ENCODE data around the gene RGS6. TPM values are rescaled to one million over a fixed set of nuclear protein-coding genes. Genes with fewer than 3 reads are reported as not detected.

RGS6 gene
- total RNA-seq, 1 donor from 2014 or later: not detected

DNA sequence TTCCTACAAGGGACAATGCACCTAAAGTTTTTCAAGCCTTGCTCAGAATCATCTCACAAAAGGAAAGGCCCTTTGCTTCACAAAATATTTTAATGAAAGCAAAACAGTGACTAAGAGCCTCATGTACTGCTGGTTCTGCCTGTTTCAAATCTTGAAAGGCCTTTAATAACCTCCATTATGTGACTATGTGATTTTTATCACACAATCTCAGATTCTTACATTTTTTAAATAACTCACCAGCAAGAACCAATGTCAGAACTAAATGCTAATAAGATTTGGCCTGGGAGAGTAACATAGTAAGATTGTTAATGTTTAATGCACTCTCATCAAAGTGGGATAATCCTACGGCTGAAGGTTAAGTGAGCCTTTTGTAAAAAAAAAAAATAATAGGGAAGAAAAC, 378.9 kb downstream of the RGS6 start:
- TF ChIP-seq, protein P1, sequence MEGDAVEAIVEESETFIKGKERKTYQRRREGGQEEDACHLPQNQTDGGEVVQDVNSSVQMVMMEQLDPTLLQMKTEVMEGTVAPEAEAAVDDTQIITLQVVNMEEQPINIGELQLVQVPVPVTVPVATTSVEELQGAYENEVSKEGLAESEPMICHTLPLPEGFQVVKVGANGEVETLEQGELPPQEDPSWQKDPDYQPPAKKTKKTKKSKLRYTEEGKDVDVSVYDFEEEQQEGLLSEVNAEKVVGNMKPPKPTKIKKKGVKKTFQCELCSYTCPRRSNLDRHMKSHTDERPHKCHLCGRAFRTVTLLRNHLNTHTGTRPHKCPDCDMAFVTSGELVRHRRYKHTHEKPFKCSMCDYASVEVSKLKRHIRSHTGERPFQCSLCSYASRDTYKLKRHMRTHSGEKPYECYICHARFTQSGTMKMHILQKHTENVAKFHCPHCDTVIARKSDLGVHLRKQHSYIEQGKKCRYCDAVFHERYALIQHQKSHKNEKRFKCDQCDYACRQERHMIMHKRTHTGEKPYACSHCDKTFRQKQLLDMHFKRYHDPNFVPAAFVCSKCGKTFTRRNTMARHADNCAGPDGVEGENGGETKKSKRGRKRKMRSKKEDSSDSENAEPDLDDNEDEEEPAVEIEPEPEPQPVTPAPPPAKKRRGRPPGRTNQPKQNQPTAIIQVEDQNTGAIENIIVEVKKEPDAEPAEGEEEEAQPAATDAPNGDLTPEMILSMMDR (IDR thresholded peaks at IDR 0.05; ENCODE audit: insufficient read depth, low read length, poor library complexity, severe bottlenecking): no peak
- Histone ChIP-seq H3K27me3 (ENCODE audit: control insufficient read depth, insufficient read depth, low read length) (no peaks in the 10 kb centered on the region), H3K36me3 (ENCODE audit: control insufficient read depth, insufficient read depth, low read length) (no peaks in the 10 kb centered on the region), H3K4me3 (ENCODE audit: low read depth, low read length) (no peak overlapping the region)
- DNase-seq (ENCODE audit: low read depth): peak; percentile 25

GRCh38 chr14:72311516-72311915, 379.3 kb downstream of the RGS6 start:
- H3K27me3 ChIP-seq (ENCODE audit: control insufficient read depth, insufficient read depth, low read length): no peaks in the 10 kb centered on the region
- no peak for DNase-seq (ENCODE audit: low read depth)
- H3K4me3 ChIP-seq (ENCODE audit: low read depth, low read length): no peak overlapping the region
- TF ChIP-seq, protein P1 (IDR thresholded peaks at IDR 0.05; ENCODE audit: insufficient read depth, low read length, poor library complexity, severe bottlenecking): no peak
- H3K36me3 ChIP-seq (ENCODE audit: control insufficient read depth, insufficient read depth, low read length): no peaks in the 10 kb centered on the region

- Histone ChIP-seq H3K4me3 (ENCODE audit: low read depth, low read length) (no peak overlapping the region), H3K27me3 (ENCODE audit: control insufficient read depth, insufficient read depth, low read length) (no peaks in the 10 kb centered on the region), H3K36me3 (ENCODE audit: control insufficient read depth, insufficient read depth, low read length) (no peaks in the 10 kb centered on the region)
- TF ChIP-seq, protein P1 (IDR thresholded peaks at IDR 0.05; ENCODE audit: insufficient read depth, low read length, poor library complexity, severe bottlenecking): no peak
- no peak for DNase-seq (ENCODE audit: low read depth)
These were observed 382.7 kb downstream of the RGS6 start for GRCh38 chr14:72314808-72315435.

GRCh38 chr14:72315714-72316113, 383.5 kb downstream of the RGS6 start:
- Histone ChIP-seq H3K4me3 (ENCODE audit: low read depth, low read length) (no peak overlapping the region), H3K36me3 (ENCODE audit: control insufficient read depth, insufficient read depth, low read length) (no peaks in the 10 kb centered on the region), H3K27me3 (ENCODE audit: control insufficient read depth, insufficient read depth, low read length) (no peaks in the 10 kb centered on the region)
- no peak for DNase-seq (ENCODE audit: low read depth)
- TF ChIP-seq, protein P1 (IDR thresholded peaks at IDR 0.05; ENCODE audit: insufficient read depth, low read length, poor library complexity, severe bottlenecking): no peak

- H3K36me3 ChIP-seq (ENCODE audit: control insufficient read depth, insufficient read depth, low read length): no peaks in the 10 kb centered on the region
- H3K4me3 ChIP-seq (ENCODE audit: low read depth, low read length): no peak overlapping the region
- TF ChIP-seq, protein P1 (IDR thresholded peaks at IDR 0.05; ENCODE audit: insufficient read depth, low read length, poor library complexity, severe bottlenecking): no peak
- no peak for DNase-seq (ENCODE audit: low read depth)
- no peaks in the 10 kb centered on the region for H3K27me3 ChIP-seq (ENCODE audit: control insufficient read depth, insufficient read depth, low read length)
These were observed 386.4 kb downstream of the RGS6 start for GRCh38 chr14:72318648-72319047.

GRCh38 chr14:72332046-72332445, 399.8 kb downstream of the RGS6 start:
- TF ChIP-seq, protein P1 (IDR thresholded peaks at IDR 0.05; ENCODE audit: insufficient read depth, low read length, poor library complexity, severe bottlenecking): no peak
- no peak overlapping the region for H3K4me3 ChIP-seq (ENCODE audit: low read depth, low read length)
- H3K36me3 ChIP-seq (ENCODE audit: control insufficient read depth, insufficient read depth, low read length): no peaks in the 10 kb centered on the region
- DNase-seq (ENCODE audit: low read depth): no peak
- no peaks in the 10 kb centered on the region for H3K27me3 ChIP-seq (ENCODE audit: control insufficient read depth, insufficient read depth, low read length)
